GM23338 (cell line): ENCODE data around the gene DUSP5. TPM values are rescaled to one million over a fixed set of nuclear protein-coding genes. Genes with fewer than 3 reads are reported as not detected.

Experiments used
- ATAC-seq: fragments of 200-7000 bp; cut with Tn5 transposase; 3 replicates; pipeline ENCODE4 v1.9.1; 2020
- DNase-seq: peaks from one replicate; pipeline ENCODE4 v3.0.0-alpha.2; 2015; ENCODE audit warnings: low spot score
- H2AFZ ChIP-seq: fragments of 200-600 bp; sonication (generic); 2 replicates; pipeline ENCODE4 v1.8.0; 2016; ENCODE audit warnings: antibody characterized with exemption, mild to moderate bottlenecking, moderate library complexity
- H3F3A ChIP-seq: fragments of 200-600 bp; sonication (generic); replicated peaks from 2 replicates; pipeline ENCODE4 v1.8.0; 2017; ENCODE audit warnings: antibody characterized with exemption, mixed run types, low read depth
- H3K27ac ChIP-seq: fragments of 200-600 bp; sonication (generic); 2 replicates; pipeline ENCODE4 v1.6.1; 2016; ENCODE audit warnings: low read depth
- H3K27me3 ChIP-seq: fragments of 200-600 bp; sonication (generic); 2 replicates; pipeline ENCODE4 v1.8.0; 2016; ENCODE audit warnings: mild to moderate bottlenecking, mixed run types, moderate library complexity; ENCODE audit not compliant: insufficient read depth
- H3K36me3 ChIP-seq: fragments of 200-600 bp; sonication (generic); 2 replicates; pipeline ENCODE4 v1.8.0; 2016; ENCODE audit warnings: mild to moderate bottlenecking; ENCODE audit not compliant: insufficient read depth
- H3K4me1 ChIP-seq: fragments of 200-600 bp; sonication (generic); 2 replicates; pipeline ENCODE4 v1.8.0; 2016; ENCODE audit warnings: mild to moderate bottlenecking, moderate library complexity; ENCODE audit not compliant: insufficient read depth
- H3K4me2 ChIP-seq: fragments of 200-600 bp; sonication (generic); 2 replicates; pipeline ENCODE4 v1.7.1; 2017; ENCODE audit warnings: mixed run types
- H3K4me3 ChIP-seq: fragments of 200-600 bp; sonication (generic); 2 replicates; pipeline ENCODE4 v1.6.1; 2016; ENCODE audit warnings: mixed run types
- H3K79me2 ChIP-seq: fragments of 200-600 bp; sonication (generic); replicated peaks from 2 replicates; pipeline ENCODE4 v1.8.0; 2017; ENCODE audit warnings: mild to moderate bottlenecking; ENCODE audit not compliant: insufficient read depth
- H3K9me2 ChIP-seq: fragments of 200-600 bp; sonication (generic); 2 replicates; pipeline ENCODE4 v1.8.0; 2017; ENCODE audit not compliant: insufficient read depth
- H4K20me1 ChIP-seq: fragments of 200-600 bp; sonication (generic); replicated peaks from 2 replicates; pipeline ENCODE4 v1.8.0; 2017; ENCODE audit warnings: mild to moderate bottlenecking; ENCODE audit not compliant: insufficient read depth
- H3K27ac Mint-ChIP-seq: 2 replicates; pipeline ENCODE4 v1.8.0; 2020; ENCODE audit warnings: inconsistent platforms, mild to moderate bottlenecking, moderate library complexity, mixed read lengths
- H3K27me3 Mint-ChIP-seq: 3 replicates; pipeline ENCODE4 v1.8.0; 2022; ENCODE audit warnings: low read depth, mild to moderate bottlenecking, moderate library complexity, mixed read lengths, inconsistent platforms; ENCODE audit not compliant: insufficient read depth, poor library complexity
- H3K36me3 Mint-ChIP-seq: 3 replicates; pipeline ENCODE4 v1.8.0; 2021; ENCODE audit warnings: low read depth, mild to moderate bottlenecking, inconsistent platforms, moderate library complexity, mixed read lengths
- H3K4me1 Mint-ChIP-seq: 3 replicates; pipeline ENCODE4 v1.8.0; 2020; ENCODE audit warnings: mild to moderate bottlenecking, inconsistent platforms, mixed read lengths
- H3K4me3 Mint-ChIP-seq: 3 replicates; pipeline ENCODE4 v1.8.0; 2021; ENCODE audit warnings: moderate library complexity, mild to moderate bottlenecking, inconsistent platforms, mixed read lengths
- H3K9me3 Mint-ChIP-seq: 3 replicates; pipeline ENCODE4 v1.8.0; 2020; ENCODE audit warnings: moderate library complexity, mild to moderate bottlenecking, inconsistent platforms, mixed read lengths
- CREB1 ChIP-seq: fragments of 250-450 bp; sonication (Bioruptor Pico); IDR thresholded peaks from 2 replicates; pipeline ENCODE4 v1.5.0; 2020; ENCODE audit warnings: low read depth, mild to moderate bottlenecking, moderate library complexity
- EZH2 ChIP-seq: fragments of 200-600 bp; sonication (generic); IDR thresholded peaks from one replicate; pipeline ENCODE4 v1.8.0; 2017; ENCODE audit warnings: antibody characterized with exemption, mild to moderate bottlenecking, low read depth; ENCODE audit not compliant: unreplicated experiment
- EZH2phosphoT487 ChIP-seq: fragments of 200-600 bp; sonication (generic); IDR thresholded peaks from one replicate; pipeline ENCODE4 v1.8.1; 2018; ENCODE audit warnings: antibody characterized with exemption; ENCODE audit not compliant: unreplicated experiment
- JUNB ChIP-seq: IDR thresholded peaks from one replicate; pipeline ENCODE4 v1.6.1; 2016; ENCODE audit warnings: antibody characterized with exemption; ENCODE audit not compliant: unreplicated experiment
- NANOG ChIP-seq: IDR thresholded peaks from 2 replicates; pipeline ENCODE4 v1.6.1; 2016; ENCODE audit warnings: antibody characterized with exemption, borderline replicate concordance
- STAT1 ChIP-seq: IDR thresholded peaks from one replicate; pipeline ENCODE4 v1.6.1; 2016; ENCODE audit warnings: antibody characterized with exemption; ENCODE audit not compliant: unreplicated experiment
- ZNF114 ChIP-seq: fragments of 250-450 bp; sonication (Bioruptor Pico); IDR thresholded peaks from 2 replicates; pipeline ENCODE4 v1.5.0; 2020; ENCODE audit warnings: mild to moderate bottlenecking, moderate library complexity
- ZNF331 ChIP-seq: fragments of 250-450 bp; sonication (Bioruptor Pico); IDR thresholded peaks from 2 replicates; pipeline ENCODE4 v1.5.0; 2020; ENCODE audit warnings: low read depth, mild to moderate bottlenecking, moderate library complexity
- polyA plus RNA-seq: library from polyadenylated mRNA; unstranded; fragments of >200 nt; fragmentation: Nextera tagmentation; extraction: Ambion mirVana; gene quantifications from 2 replicates; pipeline ENCODE4 v1.2.1, GENCODE V29; 2016
- total RNA-seq: library from RNA; depleted of rRNA; stranded (reverse); fragments of >200 nt; shearing (Covaris generic); gene quantifications from 2 replicates; pipeline ENCODE4 v1.2.3, GENCODE V29; 2014
- TF ChIP-seq, protein P1 (sequence below): IDR thresholded peaks from one replicate; pipeline ENCODE4 v1.6.1; 2018; ENCODE audit warnings: antibody characterized with exemption; ENCODE audit not compliant: unreplicated experiment
- TF ChIP-seq, protein P2 (sequence below), 2 experiments: fragments of 200-600 bp in 1 of 2; sonication (generic) in 1 of 2; conservative IDR thresholded peaks; 2 replicates each; pipeline versions ENCODE4 v1.5.1 to v1.6.1; 2016 to 2017; ENCODE audit warnings: antibody characterized with exemption in 2 of 2, low read depth in 2 of 2, mild to moderate bottlenecking in 2 of 2, moderate library complexity in 1 of 2

Gene DUSP5
- total and polyA plus RNA-seq, 2 experiments from 2014 or later, result 10.8 to 35.9 TPM

DNA sequence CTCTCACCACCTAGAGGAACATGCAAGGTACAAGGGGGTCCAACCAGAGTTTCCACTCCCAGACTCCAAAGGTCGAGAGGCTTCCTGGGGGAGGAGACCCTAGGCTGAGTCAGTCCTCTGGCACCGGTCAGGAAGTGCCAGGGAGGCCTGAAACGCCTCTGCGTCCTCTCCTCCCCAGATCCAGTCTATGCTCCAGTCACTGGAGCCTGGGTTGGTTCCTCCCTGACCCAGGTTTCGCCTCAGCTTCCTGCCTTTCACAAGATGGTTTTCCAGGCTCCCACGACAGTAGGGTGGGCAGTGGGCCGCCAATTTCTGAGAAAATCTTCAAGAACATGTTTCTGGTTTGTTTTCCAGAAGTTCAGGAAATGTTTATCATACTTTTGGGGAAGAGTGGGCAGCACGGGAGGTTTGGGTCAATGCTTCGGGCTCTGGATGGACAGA is 30.0 kb downstream of the DUSP5 start:
- H3K36me3 ChIP-seq, result no peaks in the 10 kb centered on the region
- DNase-seq (no peak), ATAC-seq (no peak)
- Mint-ChIP-seq H3K27me3 (peaks cover 9% of the 10 kb centered on the region), H3K4me3 (no peak overlapping the region), H3K4me1 (peaks cover 52% of the 10 kb centered on the region), H3K27ac (peak overlapping the region; percentile 33), H3K36me3 (no peaks in the 10 kb centered on the region), H3K9me3 (no peaks in the 10 kb centered on the region)
- H2AFZ ChIP-seq, result no peak overlapping the region
- H4K20me1 ChIP-seq, result no peaks in the 10 kb centered on the region
- no peak overlapping the region for H3K27ac ChIP-seq
- H3K4me2 ChIP-seq, result no peak overlapping the region
- TF ChIP-seq JUNB, result no peak
- TF ChIP-seq, protein P1, sequence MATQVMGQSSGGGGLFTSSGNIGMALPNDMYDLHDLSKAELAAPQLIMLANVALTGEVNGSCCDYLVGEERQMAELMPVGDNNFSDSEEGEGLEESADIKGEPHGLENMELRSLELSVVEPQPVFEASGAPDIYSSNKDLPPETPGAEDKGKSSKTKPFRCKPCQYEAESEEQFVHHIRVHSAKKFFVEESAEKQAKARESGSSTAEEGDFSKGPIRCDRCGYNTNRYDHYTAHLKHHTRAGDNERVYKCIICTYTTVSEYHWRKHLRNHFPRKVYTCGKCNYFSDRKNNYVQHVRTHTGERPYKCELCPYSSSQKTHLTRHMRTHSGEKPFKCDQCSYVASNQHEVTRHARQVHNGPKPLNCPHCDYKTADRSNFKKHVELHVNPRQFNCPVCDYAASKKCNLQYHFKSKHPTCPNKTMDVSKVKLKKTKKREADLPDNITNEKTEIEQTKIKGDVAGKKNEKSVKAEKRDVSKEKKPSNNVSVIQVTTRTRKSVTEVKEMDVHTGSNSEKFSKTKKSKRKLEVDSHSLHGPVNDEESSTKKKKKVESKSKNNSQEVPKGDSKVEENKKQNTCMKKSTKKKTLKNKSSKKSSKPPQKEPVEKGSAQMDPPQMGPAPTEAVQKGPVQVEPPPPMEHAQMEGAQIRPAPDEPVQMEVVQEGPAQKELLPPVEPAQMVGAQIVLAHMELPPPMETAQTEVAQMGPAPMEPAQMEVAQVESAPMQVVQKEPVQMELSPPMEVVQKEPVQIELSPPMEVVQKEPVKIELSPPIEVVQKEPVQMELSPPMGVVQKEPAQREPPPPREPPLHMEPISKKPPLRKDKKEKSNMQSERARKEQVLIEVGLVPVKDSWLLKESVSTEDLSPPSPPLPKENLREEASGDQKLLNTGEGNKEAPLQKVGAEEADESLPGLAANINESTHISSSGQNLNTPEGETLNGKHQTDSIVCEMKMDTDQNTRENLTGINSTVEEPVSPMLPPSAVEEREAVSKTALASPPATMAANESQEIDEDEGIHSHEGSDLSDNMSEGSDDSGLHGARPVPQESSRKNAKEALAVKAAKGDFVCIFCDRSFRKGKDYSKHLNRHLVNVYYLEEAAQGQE, result no peak
- no peak for TF ChIP-seq NANOG
- no peak for TF ChIP-seq ZNF331 (CRISPR knock-in tag)
- TF ChIP-seq, protein P2, sequence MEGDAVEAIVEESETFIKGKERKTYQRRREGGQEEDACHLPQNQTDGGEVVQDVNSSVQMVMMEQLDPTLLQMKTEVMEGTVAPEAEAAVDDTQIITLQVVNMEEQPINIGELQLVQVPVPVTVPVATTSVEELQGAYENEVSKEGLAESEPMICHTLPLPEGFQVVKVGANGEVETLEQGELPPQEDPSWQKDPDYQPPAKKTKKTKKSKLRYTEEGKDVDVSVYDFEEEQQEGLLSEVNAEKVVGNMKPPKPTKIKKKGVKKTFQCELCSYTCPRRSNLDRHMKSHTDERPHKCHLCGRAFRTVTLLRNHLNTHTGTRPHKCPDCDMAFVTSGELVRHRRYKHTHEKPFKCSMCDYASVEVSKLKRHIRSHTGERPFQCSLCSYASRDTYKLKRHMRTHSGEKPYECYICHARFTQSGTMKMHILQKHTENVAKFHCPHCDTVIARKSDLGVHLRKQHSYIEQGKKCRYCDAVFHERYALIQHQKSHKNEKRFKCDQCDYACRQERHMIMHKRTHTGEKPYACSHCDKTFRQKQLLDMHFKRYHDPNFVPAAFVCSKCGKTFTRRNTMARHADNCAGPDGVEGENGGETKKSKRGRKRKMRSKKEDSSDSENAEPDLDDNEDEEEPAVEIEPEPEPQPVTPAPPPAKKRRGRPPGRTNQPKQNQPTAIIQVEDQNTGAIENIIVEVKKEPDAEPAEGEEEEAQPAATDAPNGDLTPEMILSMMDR (conservative IDR thresholded peaks at IDR 0.05; ENCODE audit: low read depth in 2 of 2), result no peak
- TF ChIP-seq CREB1 (CRISPR knock-in tag), result no peak
- no peak for TF ChIP-seq EZH2
- H3F3A ChIP-seq, result no peaks in the 10 kb centered on the region
- no peaks in the 10 kb centered on the region for H3K9me2 ChIP-seq
- H3K27me3 ChIP-seq, result no peaks in the 10 kb centered on the region
- H3K79me2 ChIP-seq, result no peaks in the 10 kb centered on the region
- H3K4me3 ChIP-seq, result no peak overlapping the region
- H3K4me1 ChIP-seq, result peaks cover 42% of the 10 kb centered on the region

DNA sequence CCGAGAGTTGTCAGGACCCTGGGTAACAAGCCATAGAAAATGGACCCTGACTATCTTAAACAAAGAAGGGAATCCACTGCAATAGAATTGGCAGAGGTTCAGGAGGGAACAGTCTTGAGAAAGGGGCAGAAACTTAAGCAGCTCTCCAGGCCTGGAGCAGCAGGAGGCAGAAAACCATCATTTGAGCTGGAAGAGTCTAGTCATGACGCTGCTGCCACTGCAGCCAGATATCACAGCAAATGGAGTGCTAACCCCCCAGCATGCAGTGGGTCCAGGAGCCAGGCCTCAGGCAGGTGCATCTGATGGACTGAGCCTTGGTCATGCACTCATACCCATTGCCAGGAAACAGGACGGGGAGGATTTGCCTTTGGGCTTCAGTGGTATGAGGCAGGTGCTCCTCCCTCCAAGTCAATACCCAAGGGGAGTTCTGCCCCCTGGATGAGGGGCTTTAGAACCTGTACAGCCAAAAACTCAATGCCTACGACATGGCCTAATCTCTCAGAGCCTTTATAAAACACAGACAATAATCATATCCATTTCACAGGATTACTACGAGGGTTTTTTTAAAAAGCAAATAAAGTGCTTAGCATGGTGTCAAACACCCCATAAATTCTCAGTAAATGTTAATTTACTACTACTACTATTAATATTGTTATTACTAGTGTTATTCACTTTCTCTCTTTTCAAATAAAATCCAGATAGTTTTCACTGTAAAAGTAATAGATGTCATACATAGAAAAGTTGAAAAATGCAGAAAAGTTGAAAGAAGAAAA is 30.7 kb downstream of the DUSP5 start:
- H3K27me3 ChIP-seq, result no peaks in the 10 kb centered on the region
- H3K27ac ChIP-seq, result peak overlapping the region; percentile 98; the same call in 1 of the 2 replicates
- Mint-ChIP-seq H3K4me3 (no peak overlapping the region), H3K36me3 (no peaks in the 10 kb centered on the region), H3K27ac (peak overlapping the region; percentile 99), H3K9me3 (no peaks in the 10 kb centered on the region), H3K27me3 (peaks cover 10% of the 10 kb centered on the region), H3K4me1 (peaks cover 53% of the 10 kb centered on the region)
- no peaks in the 10 kb centered on the region for H3F3A ChIP-seq
- H3K9me2 ChIP-seq, result no peaks in the 10 kb centered on the region
- ATAC-seq (no peak), DNase-seq (no peak)
- no peaks in the 10 kb centered on the region for H3K36me3 ChIP-seq
- peaks cover 46% of the 10 kb centered on the region for H3K4me1 ChIP-seq
- no peaks in the 10 kb centered on the region for H3K79me2 ChIP-seq
- no peak overlapping the region for H2AFZ ChIP-seq
- H3K4me2 ChIP-seq, result no peak overlapping the region
- no peaks in the 10 kb centered on the region for H4K20me1 ChIP-seq
- H3K4me3 ChIP-seq, result no peak overlapping the region
- TF ChIP-seq ZNF331 (CRISPR knock-in tag) (no peak), EZH2 (no peak), STAT1 (no peak), EZH2phosphoT487 (no peak), ZNF114 (CRISPR knock-in tag) (no peak)
- TF ChIP-seq, protein P2 (conservative IDR thresholded peaks at IDR 0.05; ENCODE audit: low read depth in 2 of 2), result no peak
